ENCODE measurements around the gene PRR3.

PRR3 gene

DNA sequence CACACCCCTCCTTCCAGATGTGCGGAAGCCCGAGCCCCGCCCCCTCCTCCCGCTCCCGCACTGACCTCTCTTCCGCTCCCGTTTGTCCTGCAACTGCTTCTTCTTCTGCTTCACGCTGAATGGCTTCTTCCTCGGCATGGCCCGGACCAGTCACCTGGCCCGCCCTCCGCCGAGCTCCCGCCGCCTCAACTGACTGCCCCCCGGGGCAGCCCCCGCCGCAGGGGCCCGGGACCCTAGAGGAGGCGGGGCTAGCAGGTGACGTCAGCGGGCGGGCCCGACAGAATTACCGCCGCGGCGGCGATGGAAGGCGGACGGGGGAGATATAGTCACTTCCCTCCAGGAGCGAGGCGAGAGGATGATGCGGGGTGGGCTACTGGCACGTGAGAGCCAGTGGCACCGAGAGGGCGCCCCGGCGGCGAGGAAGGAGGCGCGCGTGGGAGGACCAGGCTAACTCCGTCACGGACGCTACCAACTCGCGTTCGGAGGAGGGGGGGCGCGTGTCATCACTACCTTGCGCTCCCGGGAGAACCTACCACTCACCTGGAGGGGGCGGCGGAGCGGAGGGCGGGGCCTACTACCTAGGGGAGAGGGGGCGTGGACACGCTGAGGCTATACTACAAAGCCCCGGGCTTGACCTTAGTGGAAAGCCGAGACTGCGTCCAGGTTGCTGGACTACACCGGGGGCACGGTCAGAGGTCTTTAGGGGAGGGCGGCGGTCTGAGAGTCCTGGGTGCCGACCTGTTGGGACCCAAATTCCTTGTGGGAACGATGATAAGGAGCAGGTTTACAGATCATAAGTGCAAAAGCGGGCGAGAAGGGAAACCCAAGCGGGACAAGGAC lies 809 bp upstream of the PRR3 start, which contains the start of gene GNL1:
Gene GNL1, minus strand, starts transcription at position 424 of the 840 bp plus-strand sequence. Its CDS starts 286 bp downstream, at position 138.
- Histone ChIP-seq H3K27me3 (replicated peaks in 2 of 5; ENCODE audit: control insufficient read depth in 4 of 5, insufficient read depth in 5 of 5, low read length in 4 of 5) (no peaks in the 10 kb centered on the region), H3K27ac (ENCODE audit: insufficient read depth in 1 of 2, low read depth in 1 of 2, low read length in 2 of 2, poor library complexity in 1 of 2, severe bottlenecking in 2 of 2) (peak within 1 kb of the TSS; percentile 88 to 93), H3K4me1 (ENCODE audit: control extremely low read depth in 1 of 4, control insufficient read depth in 4 of 4, insufficient read depth in 4 of 4, low read length in 3 of 4) (peaks cover 8 to 30% (median 23%) of the 10 kb centered on the region in 4 experiments), H3K36me3 (ENCODE audit: control insufficient read depth in 4 of 4, insufficient read depth in 4 of 4, low read length in 3 of 4) (peaks cover 10 to 33% (median 23%) of the 10 kb centered on the region in 4 experiments), H3K4me3 (ENCODE audit: control insufficient read depth in 1 of 7, extremely low read depth in 1 of 7, insufficient read depth in 4 of 7, low read depth in 2 of 7, low read length in 6 of 7) (peak within 1 kb of the TSS; percentile 86 to 95 (median 89)), H3K9me3 (ENCODE audit: control extremely low read depth in 1 of 5, control insufficient read depth in 4 of 5, insufficient read depth in 2 of 5, low read depth in 1 of 5, low read length in 4 of 5) (no peaks in the 10 kb centered on the region)
- POLR2A ChIA-PET, result interaction anchor here (0.6 to 1.9 kb wide), 8 partner anchors 11 to 164 kb away, joined by 3 to 8 read pairs (median 3); partner anchors contain the start of genes ABCF1 and MRPS18B
- DNase-seq, result peak; percentile 96 to 98 (median 97)
- CTCF ChIA-PET, result interaction anchor here (0.9 to 17.6 kb wide), 6 partner anchors 10 to 73 kb away, joined by 3 to 259 read pairs (median 8); partner anchors contain the start of gene ABCF1
- 0% methylated on average over 64 of the region's 71 CpGs for WGBS (ENCODE audit: insufficient coverage)

GRCh38 chr6:30557683-30557981 lies 537 bp downstream of the PRR3 start:
- 5% methylated on average over 4 of the region's 6 CpGs for WGBS (ENCODE audit: insufficient coverage)
- Histone ChIP-seq H3K4me3 (ENCODE audit: control insufficient read depth in 1 of 7, extremely low read depth in 1 of 7, insufficient read depth in 4 of 7, low read depth in 2 of 7, low read length in 6 of 7) (peak overlapping the region; percentile 86 to 95 (median 89)), H3K27ac (ENCODE audit: insufficient read depth in 1 of 2, low read depth in 1 of 2, low read length in 2 of 2, poor library complexity in 1 of 2, severe bottlenecking in 2 of 2) (peak overlapping the region; percentile 88 to 93), H3K27me3 (replicated peaks in 2 of 5; ENCODE audit: control insufficient read depth in 4 of 5, insufficient read depth in 5 of 5, low read length in 4 of 5) (no peaks in the 10 kb centered on the region), H3K4me1 (ENCODE audit: control extremely low read depth in 1 of 4, control insufficient read depth in 4 of 4, insufficient read depth in 4 of 4, low read length in 3 of 4) (peaks cover 8 to 30% (median 23%) of the 10 kb centered on the region in 4 experiments), H3K9me3 (ENCODE audit: control extremely low read depth in 1 of 5, control insufficient read depth in 4 of 5, insufficient read depth in 2 of 5, low read depth in 1 of 5, low read length in 4 of 5) (no peaks in the 10 kb centered on the region), H3K36me3 (ENCODE audit: control insufficient read depth in 4 of 4, insufficient read depth in 4 of 4, low read length in 3 of 4) (peaks cover 5 to 35% (median 28%) of the 10 kb centered on the region in 4 experiments)
- POLR2A ChIA-PET, result interaction anchor here (0.5 to 1.7 kb wide), 3 partner anchors 14 to 58 kb away, joined by 3 to 8 read pairs (median 4); no protein-coding TSS in a partner anchor
- CTCF ChIA-PET, result interaction anchor here (0.9 to 8.7 kb wide), 6 partner anchors 9 to 73 kb away, joined by 3 to 99 read pairs (median 5); partner anchors contain the start of gene ABCF1
- peak in 2 of 3 donors; percentile 78 to 79 for DNase-seq

DNA sequence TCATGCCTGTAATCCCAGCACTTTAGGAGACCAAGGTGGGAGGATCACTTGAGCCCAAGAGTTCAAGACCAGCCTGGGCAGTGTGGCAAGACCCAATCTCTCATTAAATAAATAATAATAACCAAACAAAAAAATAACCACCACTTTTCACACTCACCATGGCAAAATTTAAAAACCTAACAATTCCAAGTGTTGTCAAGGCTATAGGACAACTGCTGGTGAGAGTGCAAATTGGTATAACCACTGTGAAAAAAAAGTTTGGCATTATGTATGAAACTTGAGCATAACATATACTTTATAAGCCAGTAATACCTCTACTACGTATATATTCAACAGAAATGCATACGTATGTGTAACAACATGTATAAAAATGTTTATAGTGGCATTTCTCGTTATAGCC lies 3.8 kb downstream of the PRR3 start:
- ChIA-PET POLR2A (no interaction called here), CTCF (no interaction called here)
- Histone ChIP-seq H3K4me1 (ENCODE audit: control extremely low read depth in 1 of 4, control insufficient read depth in 4 of 4, insufficient read depth in 4 of 4, low read length in 3 of 4) (peaks cover 7 to 20% (median 14%) of the 10 kb centered on the region in 4 experiments), H3K4me3 (ENCODE audit: control insufficient read depth in 1 of 7, extremely low read depth in 1 of 7, insufficient read depth in 4 of 7, low read depth in 2 of 7, low read length in 6 of 7) (no peak overlapping the region), H3K36me3 (ENCODE audit: control insufficient read depth in 4 of 4, insufficient read depth in 4 of 4, low read length in 3 of 4) (peaks cover 0 to 26% (median 24%) of the 10 kb centered on the region in 4 experiments), H3K27ac (ENCODE audit: insufficient read depth in 1 of 2, low read depth in 1 of 2, low read length in 2 of 2, poor library complexity in 1 of 2, severe bottlenecking in 2 of 2) (no peak overlapping the region), H3K27me3 (replicated peaks in 2 of 5; ENCODE audit: control insufficient read depth in 4 of 5, insufficient read depth in 5 of 5, low read length in 4 of 5) (no peaks in the 10 kb centered on the region), H3K9me3 (ENCODE audit: control extremely low read depth in 1 of 5, control insufficient read depth in 4 of 5, insufficient read depth in 2 of 5, low read depth in 1 of 5, low read length in 4 of 5) (no peaks in the 10 kb centered on the region)
- no peak for DNase-seq
- WGBS (ENCODE audit: insufficient coverage), result no CpG with 5 or more reads among the region's 3 CpGs

GRCh38 chr6:30562470-30563425 lies 5.7 kb downstream of the PRR3 start:
- H3K36me3 ChIP-seq (ENCODE audit: control insufficient read depth in 4 of 4, insufficient read depth in 4 of 4, low read length in 3 of 4), result peaks cover 0 to 26% (median 24%) of the 10 kb centered on the region in 4 experiments
- POLR2A ChIA-PET, result no interaction called here
- WGBS (ENCODE audit: insufficient coverage), result 95% methylated on average over 12 of the region's 14 CpGs
- H3K9me3 ChIP-seq (ENCODE audit: control extremely low read depth in 1 of 5, control insufficient read depth in 4 of 5, insufficient read depth in 2 of 5, low read depth in 1 of 5, low read length in 4 of 5), result no peaks in the 10 kb centered on the region
- no peak overlapping the region for H3K27ac ChIP-seq (ENCODE audit: insufficient read depth in 1 of 2, low read depth in 1 of 2, low read length in 2 of 2, poor library complexity in 1 of 2, severe bottlenecking in 2 of 2)
- peaks cover 5 to 8% (median 7%) of the 10 kb centered on the region in 4 experiments for H3K4me1 ChIP-seq (ENCODE audit: control extremely low read depth in 1 of 4, control insufficient read depth in 4 of 4, insufficient read depth in 4 of 4, low read length in 3 of 4)
- CTCF ChIA-PET, result interaction anchor here (0.6 to 4.5 kb wide), 6 partner anchors 14 to 70 kb away, joined by 3 to 17 read pairs (median 3); no protein-coding TSS in a partner anchor
- no peak for DNase-seq
- H3K4me3 ChIP-seq (ENCODE audit: control insufficient read depth in 1 of 7, extremely low read depth in 1 of 7, insufficient read depth in 4 of 7, low read depth in 2 of 7, low read length in 6 of 7), result no peak overlapping the region
- no peaks in the 10 kb centered on the region for H3K27me3 ChIP-seq (replicated peaks in 2 of 5; ENCODE audit: control insufficient read depth in 4 of 5, insufficient read depth in 5 of 5, low read length in 4 of 5)

DNA sequence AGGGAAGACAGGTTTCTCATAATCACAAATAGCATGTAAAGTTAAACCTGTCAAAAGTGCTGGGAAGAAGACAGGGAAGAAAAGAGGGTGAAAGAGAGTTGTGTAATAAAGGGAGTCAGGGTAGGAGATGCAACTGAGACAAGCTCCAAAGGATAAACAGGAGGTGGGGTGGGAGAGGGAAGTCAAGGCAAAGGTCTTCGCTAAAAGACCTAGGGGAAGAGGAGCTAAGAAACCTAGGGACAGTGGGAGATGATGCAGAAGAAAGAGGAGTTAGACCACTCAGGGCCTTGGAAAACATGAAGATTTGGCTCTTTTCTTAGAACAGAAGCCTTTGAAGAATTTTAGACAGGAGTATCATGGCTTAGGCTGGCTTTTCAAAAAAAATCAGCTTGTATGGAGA lies 7.0 kb downstream of the PRR3 start:
- Histone ChIP-seq H3K36me3 (ENCODE audit: control insufficient read depth in 4 of 4, insufficient read depth in 4 of 4, low read length in 3 of 4) (peaks cover 0 to 26% (median 23%) of the 10 kb centered on the region in 4 experiments), H3K27ac (ENCODE audit: insufficient read depth in 1 of 2, low read depth in 1 of 2, low read length in 2 of 2, poor library complexity in 1 of 2, severe bottlenecking in 2 of 2) (no peak overlapping the region), H3K4me1 (ENCODE audit: control extremely low read depth in 1 of 4, control insufficient read depth in 4 of 4, insufficient read depth in 4 of 4, low read length in 3 of 4) (no peaks in the 10 kb centered on the region), H3K4me3 (ENCODE audit: control insufficient read depth in 1 of 7, extremely low read depth in 1 of 7, insufficient read depth in 4 of 7, low read depth in 2 of 7, low read length in 6 of 7) (no peak overlapping the region), H3K27me3 (replicated peaks in 2 of 5; ENCODE audit: control insufficient read depth in 4 of 5, insufficient read depth in 5 of 5, low read length in 4 of 5) (no peaks in the 10 kb centered on the region), H3K9me3 (ENCODE audit: control extremely low read depth in 1 of 5, control insufficient read depth in 4 of 5, insufficient read depth in 2 of 5, low read depth in 1 of 5, low read length in 4 of 5) (no peaks in the 10 kb centered on the region)
- WGBS (ENCODE audit: insufficient coverage), result 100% methylated on average over 1 of the region's 1 CpG
- ChIA-PET CTCF (interaction anchor here (0.5 to 4.5 kb wide), 8 partner anchors 13 to 81 kb away, joined by 3 to 17 read pairs (median 3); no protein-coding TSS in a partner anchor), POLR2A (interaction anchor here (0.6 to 1.1 kb wide), 3 partner anchors 33 to 631 kb away, joined by 3 to 4 read pairs (median 3); no protein-coding TSS in a partner anchor)
- no peak for DNase-seq

DNA sequence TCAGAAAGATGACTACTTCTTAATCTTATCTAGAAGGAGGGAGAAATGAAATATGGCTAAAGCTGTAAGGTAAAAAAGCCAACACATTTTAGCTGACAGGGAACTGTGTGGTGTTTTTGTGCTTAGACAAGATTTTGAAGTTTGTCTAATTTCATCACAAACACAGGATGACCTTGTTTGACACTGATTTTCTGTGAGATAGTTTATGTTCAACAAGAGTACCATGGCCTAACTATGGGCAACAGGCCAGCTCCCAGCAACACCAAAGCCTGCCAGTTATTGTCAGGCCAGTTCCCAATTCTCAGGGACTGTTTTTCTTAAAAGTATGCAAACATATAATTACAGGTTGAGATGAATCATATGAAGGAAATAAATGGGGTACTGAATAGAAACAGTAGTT lies 8.7 kb downstream of the PRR3 start:
- Histone ChIP-seq H3K9me3 (ENCODE audit: control extremely low read depth in 1 of 5, control insufficient read depth in 4 of 5, insufficient read depth in 2 of 5, low read depth in 1 of 5, low read length in 4 of 5) (no peaks in the 10 kb centered on the region), H3K27me3 (replicated peaks in 2 of 5; ENCODE audit: control insufficient read depth in 4 of 5, insufficient read depth in 5 of 5, low read length in 4 of 5) (no peaks in the 10 kb centered on the region), H3K4me1 (ENCODE audit: control extremely low read depth in 1 of 4, control insufficient read depth in 4 of 4, insufficient read depth in 4 of 4, low read length in 3 of 4) (peaks cover 6 to 9% (median 8%) of the 10 kb centered on the region in 4 experiments), H3K27ac (ENCODE audit: insufficient read depth in 1 of 2, low read depth in 1 of 2, low read length in 2 of 2, poor library complexity in 1 of 2, severe bottlenecking in 2 of 2) (no peak overlapping the region), H3K4me3 (ENCODE audit: control insufficient read depth in 1 of 7, extremely low read depth in 1 of 7, insufficient read depth in 4 of 7, low read depth in 2 of 7, low read length in 6 of 7) (no peak overlapping the region), H3K36me3 (ENCODE audit: control insufficient read depth in 4 of 4, insufficient read depth in 4 of 4, low read length in 3 of 4) (peaks cover 0 to 25% (median 23%) of the 10 kb centered on the region in 4 experiments)
- POLR2A ChIA-PET, result interaction anchor here (0.6 to 1.3 kb wide), 2 partner anchors 14 to 49 kb away, joined by 3 to 6 read pairs; no protein-coding TSS in a partner anchor
- no peak for DNase-seq
- CTCF ChIA-PET, result interaction anchor here (0.5 to 4.5 kb wide), 8 partner anchors 8 to 111 kb away, joined by 3 to 17 read pairs (median 6); partner anchors contain the start of gene PRR3

Measured in common myeloid progenitor, CD34-positive (primary cell).